ENCODE results near the gene LIPT2. TPM values are rescaled to one million over a fixed set of nuclear protein-coding genes. Genes with fewer than 3 reads are reported as not detected.
"Not testable (repeated sequence)": the region's sequence is repeated elsewhere in the genome, so short reads cannot be mapped to it uniquely, and the experiment has no call there.

Gene LIPT2
- 1 to 10 TPM; 1.5 to 4.6 (median 2.3) TPM for total RNA-seq

- peak within 1 kb of the TSS; percentile 64 to 92 (median 78) for H3K4me3 ChIP-seq
- 0 to 20% (median 0%) methylated on average over 1 to 6 of the region's 94 CpGs; no CpG with 5 or more reads in 5 of the 10 experiments for WGBS, 10 experiments
- H3K27ac ChIP-seq = peak within 1 kb of the TSS; percentile 97 to 98
- in situ Hi-C loops (cut with MboI; ENCODE audit: low pct_unique_long_range_greater_than_20kb in 2 of 9, low sequenced_read_pairs in 9 of 9, unreplicated experiment in 9 of 9) = no loop called here
- ATAC-seq (replicated peaks in 6 of 8) = peak; percentile 94 to 98 (median 96)
- no peaks in the 10 kb centered on the region for H3K4me1 ChIP-seq (replicated peaks in 1 of 2)
Measured at GRCh38 chr11:74492974-74493790, at the start of gene LIPT2. TSS of gene LIPT2 (minus strand) at chr11:74493724. CDS start at chr11:74493703, 21 bp downstream.

- 0 to 94% (median 85%) methylated on average over 1 to 7 of the region's 10 CpGs; no CpG with 5 or more reads in 1 of the 10 experiments for WGBS, 10 experiments
- no peaks in the 10 kb centered on the region for H3K4me1 ChIP-seq (replicated peaks in 1 of 2)
- in situ Hi-C loops (cut with MboI; ENCODE audit: low pct_unique_long_range_greater_than_20kb in 2 of 9, low sequenced_read_pairs in 9 of 9, unreplicated experiment in 9 of 9) = loop anchor here in 1 of 9 experiments (25.0 kb wide), 1 partner anchor 104 kb away; no protein-coding TSS in a partner anchor
- ATAC-seq (replicated peaks in 6 of 8) = no peak
- no peak overlapping the region for H3K27ac ChIP-seq
- no peak overlapping the region for H3K4me3 ChIP-seq
Measured at GRCh38 chr11:74541466-74541865, 47.9 kb upstream of the LIPT2 start.

- Histone ChIP-seq H3K4me1 (replicated peaks in 1 of 2) (no peaks in the 10 kb centered on the region), H3K27ac (no peak overlapping the region), H3K4me3 (no peak overlapping the region)
- in situ Hi-C loops (cut with MboI; ENCODE audit: low pct_unique_long_range_greater_than_20kb in 2 of 9, low sequenced_read_pairs in 9 of 9, unreplicated experiment in 9 of 9) = loop anchor here in 1 of 9 experiments (25.0 kb wide), 1 partner anchor 103 kb away; no protein-coding TSS in a partner anchor
- no peak for ATAC-seq (replicated peaks in 6 of 8)
- 56 to 94% (median 82%) methylated on average over 1 to 8 of the region's 9 CpGs; no CpG with 5 or more reads in 2 of the 10 experiments for WGBS, 10 experiments
Measured at GRCh38 chr11:74540270-74540669, 46.7 kb upstream of the LIPT2 start.

- no peaks in the 10 kb centered on the region for H3K4me1 ChIP-seq (replicated peaks in 1 of 2)
- ATAC-seq (replicated peaks in 6 of 8) = peak in 3 of 8 experiments; percentile 53 to 81 (median 68)
- H3K27ac ChIP-seq = no peak overlapping the region
- H3K4me3 ChIP-seq = no peak overlapping the region
- in situ Hi-C loops (cut with MboI; ENCODE audit: low pct_unique_long_range_greater_than_20kb in 2 of 9, low sequenced_read_pairs in 9 of 9, unreplicated experiment in 9 of 9) = loop anchor here in 1 of 9 experiments (25.0 kb wide), 1 partner anchor 101 kb away; no protein-coding TSS in a partner anchor
Measured at GRCh38 chr11:74538680-74539079, 45.2 kb upstream of the LIPT2 start.

GRCh38 chr11:74535371-74536160 is 42.0 kb upstream of the LIPT2 start:
- WGBS, 10 experiments = 29 to 93% (median 76%) methylated on average over 1 to 13 of the region's 14 CpGs
- ATAC-seq (replicated peaks in 6 of 8) = peak in 3 of 8 experiments; percentile 80 to 92 (median 85)
- no peak overlapping the region for H3K27ac ChIP-seq
- no peaks in the 10 kb centered on the region for H3K4me1 ChIP-seq (replicated peaks in 1 of 2)
- in situ Hi-C loops (cut with MboI; ENCODE audit: low pct_unique_long_range_greater_than_20kb in 2 of 9, low sequenced_read_pairs in 9 of 9, unreplicated experiment in 9 of 9) = loop anchor here in 1 of 9 experiments (25.0 kb wide), 1 partner anchor 98 kb away; no protein-coding TSS in a partner anchor
- no peak overlapping the region for H3K4me3 ChIP-seq

GRCh38 chr11:74534946-74535275 is 41.4 kb upstream of the LIPT2 start:
- in situ Hi-C loops (cut with MboI; ENCODE audit: low pct_unique_long_range_greater_than_20kb in 2 of 9, low sequenced_read_pairs in 9 of 9, unreplicated experiment in 9 of 9) = loop anchor here in 1 of 9 experiments (25.0 kb wide), 1 partner anchor 98 kb away; no protein-coding TSS in a partner anchor
- ATAC-seq (replicated peaks in 6 of 8); H3K4me3 ChIP-seq; H3K4me1 ChIP-seq (replicated peaks in 1 of 2); H3K27ac ChIP-seq: not testable (repeated sequence)
- WGBS, 10 experiments = 73 to 100% (median 90%) methylated on average over 1 to 6 of the region's 10 CpGs; no CpG with 5 or more reads in 3 of the 10 experiments

GRCh38 chr11:74534216-74534945 is 40.9 kb upstream of the LIPT2 start:
- Histone ChIP-seq H3K27ac (no peak overlapping the region), H3K4me3 (no peak overlapping the region), H3K4me1 (replicated peaks in 1 of 2) (no peaks in the 10 kb centered on the region)
- no peak for ATAC-seq (replicated peaks in 6 of 8)
- 29 to 76% (median 65%) methylated on average over 3 to 7 of the region's 8 CpGs; no CpG with 5 or more reads in 2 of the 10 experiments for WGBS, 10 experiments
- in situ Hi-C loops (cut with MboI; ENCODE audit: low pct_unique_long_range_greater_than_20kb in 2 of 9, low sequenced_read_pairs in 9 of 9, unreplicated experiment in 9 of 9) = loop anchor here in 1 of 9 experiments (25.0 kb wide), 1 partner anchor 97 kb away; no protein-coding TSS in a partner anchor

GRCh38 chr11:74533421-74533820 is 39.9 kb upstream of the LIPT2 start:
- H3K4me1 ChIP-seq (replicated peaks in 1 of 2) = no peaks in the 10 kb centered on the region
- H3K27ac ChIP-seq = no peak overlapping the region
- in situ Hi-C loops (cut with MboI; ENCODE audit: low pct_unique_long_range_greater_than_20kb in 2 of 9, low sequenced_read_pairs in 9 of 9, unreplicated experiment in 9 of 9) = loop anchor here in 1 of 9 experiments (25.0 kb wide), 1 partner anchor 96 kb away; no protein-coding TSS in a partner anchor
- WGBS, 10 experiments = 64 to 100% (median 83%) methylated on average over 1 to 8 of the region's 9 CpGs; no CpG with 5 or more reads in 1 of the 10 experiments
- no peak for ATAC-seq (replicated peaks in 6 of 8)
- no peak overlapping the region for H3K4me3 ChIP-seq

- Histone ChIP-seq H3K4me1 (replicated peaks in 1 of 2) (no peaks in the 10 kb centered on the region), H3K27ac (no peak overlapping the region), H3K4me3 (no peak overlapping the region)
- in situ Hi-C loops (cut with MboI; ENCODE audit: low pct_unique_long_range_greater_than_20kb in 2 of 9, low sequenced_read_pairs in 9 of 9, unreplicated experiment in 9 of 9) = loop anchor here in 1 of 9 experiments (25.0 kb wide), 1 partner anchor 95 kb away; no protein-coding TSS in a partner anchor
- WGBS, 10 experiments = 54 to 100% (median 89%) methylated on average over 1 to 5 of the region's 5 CpGs; no CpG with 5 or more reads in 1 of the 10 experiments
- no peak for ATAC-seq (replicated peaks in 6 of 8)
Measured at GRCh38 chr11:74532501-74533246, 39.1 kb upstream of the LIPT2 start.

- Histone ChIP-seq H3K4me1 (replicated peaks in 1 of 2) (no peaks in the 10 kb centered on the region), H3K27ac (no peak overlapping the region), H3K4me3 (no peak overlapping the region)
- no peak for ATAC-seq (replicated peaks in 6 of 8)
- 14 to 94% (median 53%) methylated on average over 1 to 2 of the region's 2 CpGs for WGBS, 10 experiments
- in situ Hi-C loops (cut with MboI; ENCODE audit: low pct_unique_long_range_greater_than_20kb in 2 of 9, low sequenced_read_pairs in 9 of 9, unreplicated experiment in 9 of 9) = loop anchor here in 1 of 9 experiments (25.0 kb wide), 1 partner anchor 88 kb away; no protein-coding TSS in a partner anchor
Measured at GRCh38 chr11:74524978-74525377, 31.5 kb upstream of the LIPT2 start.

- ATAC-seq (replicated peaks in 6 of 8) = no peak
- Histone ChIP-seq H3K4me1 (replicated peaks in 1 of 2) (no peaks in the 10 kb centered on the region), H3K27ac (no peak overlapping the region), H3K4me3 (no peak overlapping the region)
- in situ Hi-C loops (cut with MboI; ENCODE audit: low pct_unique_long_range_greater_than_20kb in 2 of 9, low sequenced_read_pairs in 9 of 9, unreplicated experiment in 9 of 9) = no loop called here
- WGBS, 10 experiments = 16 to 92% (median 79%) methylated on average over 1 to 5 of the region's 5 CpGs; no CpG with 5 or more reads in 1 of the 10 experiments
Measured at GRCh38 chr11:74524501-74524900, 31.0 kb upstream of the LIPT2 start.

- WGBS, 10 experiments = 17 to 100% (median 67%) methylated on average over 1 to 3 of the region's 3 CpGs; no CpG with 5 or more reads in 1 of the 10 experiments
- Histone ChIP-seq H3K27ac (no peak overlapping the region), H3K4me1 (replicated peaks in 1 of 2) (no peaks in the 10 kb centered on the region), H3K4me3 (no peak overlapping the region)
- no peak for ATAC-seq (replicated peaks in 6 of 8)
- in situ Hi-C loops (cut with MboI; ENCODE audit: low pct_unique_long_range_greater_than_20kb in 2 of 9, low sequenced_read_pairs in 9 of 9, unreplicated experiment in 9 of 9) = no loop called here
Measured at GRCh38 chr11:74522776-74523175, 29.3 kb upstream of the LIPT2 start.
